OCI-LY3 (cell line): Measurements from ENCODE around the gene LCE3A.

Experiments
- EZH2phosphoT487 ChIP-seq: fragments of 200-600 bp; shearing (Covaris generic); IDR thresholded peaks from 2 replicates; pipeline ENCODE4 v1.6.1; 2018; ENCODE audit warnings: antibody characterized with exemption, mixed run types, low read depth
- TF ChIP-seq, protein P1 (sequence below): fragments of 200-600, 300-600 bp; sonication (generic); IDR thresholded peaks from 2 replicates; pipeline ENCODE4 v1.5.1; 2014; ENCODE audit warnings: antibody characterized with exemption, low read length, low read depth

DNA sequence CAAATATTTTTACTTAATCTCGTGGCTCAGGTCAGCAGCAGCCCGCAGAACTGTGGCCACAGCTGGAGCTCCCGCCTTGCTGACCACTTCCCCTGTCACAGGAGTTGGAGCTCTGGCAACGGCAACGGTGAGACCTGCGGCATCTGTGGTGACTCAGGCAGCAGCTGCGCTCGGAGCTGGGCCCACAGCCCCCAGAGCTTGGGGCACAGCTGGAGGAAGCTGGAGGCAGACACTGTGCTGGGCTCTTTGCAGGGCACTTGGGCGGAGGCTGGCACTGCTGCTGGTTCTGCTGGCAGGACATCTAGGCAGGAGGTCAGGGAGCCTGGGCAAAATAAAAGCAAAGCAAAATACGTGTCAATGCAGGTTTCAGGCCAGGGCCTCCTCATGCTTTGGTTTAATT is at the start of gene LCE3A:
- TF ChIP-seq, protein P1, sequence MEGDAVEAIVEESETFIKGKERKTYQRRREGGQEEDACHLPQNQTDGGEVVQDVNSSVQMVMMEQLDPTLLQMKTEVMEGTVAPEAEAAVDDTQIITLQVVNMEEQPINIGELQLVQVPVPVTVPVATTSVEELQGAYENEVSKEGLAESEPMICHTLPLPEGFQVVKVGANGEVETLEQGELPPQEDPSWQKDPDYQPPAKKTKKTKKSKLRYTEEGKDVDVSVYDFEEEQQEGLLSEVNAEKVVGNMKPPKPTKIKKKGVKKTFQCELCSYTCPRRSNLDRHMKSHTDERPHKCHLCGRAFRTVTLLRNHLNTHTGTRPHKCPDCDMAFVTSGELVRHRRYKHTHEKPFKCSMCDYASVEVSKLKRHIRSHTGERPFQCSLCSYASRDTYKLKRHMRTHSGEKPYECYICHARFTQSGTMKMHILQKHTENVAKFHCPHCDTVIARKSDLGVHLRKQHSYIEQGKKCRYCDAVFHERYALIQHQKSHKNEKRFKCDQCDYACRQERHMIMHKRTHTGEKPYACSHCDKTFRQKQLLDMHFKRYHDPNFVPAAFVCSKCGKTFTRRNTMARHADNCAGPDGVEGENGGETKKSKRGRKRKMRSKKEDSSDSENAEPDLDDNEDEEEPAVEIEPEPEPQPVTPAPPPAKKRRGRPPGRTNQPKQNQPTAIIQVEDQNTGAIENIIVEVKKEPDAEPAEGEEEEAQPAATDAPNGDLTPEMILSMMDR: no peak
- no peak for TF ChIP-seq EZH2phosphoT487
